GM21825 (cell line): ENCODE data around the gene ABHD4.
"Not testable (repeated sequence)": the region's sequence is repeated elsewhere in the genome, so short reads cannot be mapped to it uniquely, and the experiment has no call there.

Source experiments
- ATAC-seq: cut with Tn5 transposase; IDR thresholded peaks from one replicate; pipeline ENCODE4 v1.9.1; 2021; ENCODE audit warnings: mild to moderate bottlenecking, moderate library complexity; ENCODE audit not compliant: unreplicated experiment

Gene ABHD4

GRCh38 chr14:22623047-22623446, 24.9 kb downstream of the ABHD4 start:
- ATAC-seq = no peak

- ATAC-seq = no peak
These were observed 28.5 kb downstream of the ABHD4 start for GRCh38 chr14:22626590-22626989.

GRCh38 chr14:22627506-22628263, 29.6 kb downstream of the ABHD4 start:
- ATAC-seq = no peak

- ATAC-seq = no peak
These were observed 31.3 kb downstream of the ABHD4 start for GRCh38 chr14:22629361-22629760.

GRCh38 chr14:22630066-22630465, 32.0 kb downstream of the ABHD4 start:
- ATAC-seq = no peak

GRCh38 chr14:22630486-22630885, 32.4 kb downstream of the ABHD4 start:
- ATAC-seq = no peak

- no peak for ATAC-seq
These were observed 36.3 kb downstream of the ABHD4 start for GRCh38 chr14:22634233-22634900.

- not testable (repeated sequence) for ATAC-seq
These were observed 37.9 kb downstream of the ABHD4 start for GRCh38 chr14:22635980-22636379.

GRCh38 chr14:22640192-22640591, 42.1 kb downstream of the ABHD4 start:
- ATAC-seq = no peak

GRCh38 chr14:22641846-22642245, 43.7 kb downstream of the ABHD4 start:
- ATAC-seq = no peak

GRCh38 chr14:22644305-22644635, 46.2 kb downstream of the ABHD4 start, which contains the start of gene OR6J1:
OR6J1 (minus strand) TSS chr14:22644352; CDS start chr14:22634811, 9,541 bp downstream.
- ATAC-seq = no peak

GRCh38 chr14:22646570-22647254, 48.6 kb downstream of the ABHD4 start:
- no peak for ATAC-seq

GRCh38 chr14:22648506-22648905, 50.4 kb downstream of the ABHD4 start:
- ATAC-seq = no peak

- no peak for ATAC-seq
These were observed 52.1 kb downstream of the ABHD4 start for GRCh38 chr14:22650046-22650739.

GRCh38 chr14:22650960-22651521, 52.9 kb downstream of the ABHD4 start:
- ATAC-seq = no peak

GRCh38 chr14:22651586-22651985, 53.5 kb downstream of the ABHD4 start:
- ATAC-seq = no peak

- peak; percentile 63 for ATAC-seq
These were observed 55.0 kb downstream of the ABHD4 start for GRCh38 chr14:22653012-22653621.

- ATAC-seq = no peak
These were observed 58.1 kb downstream of the ABHD4 start for GRCh38 chr14:22656226-22656625.

- ATAC-seq = no peak
These were observed 59.0 kb downstream of the ABHD4 start for GRCh38 chr14:22656945-22657731.

- ATAC-seq = no peak
These were observed 59.8 kb downstream of the ABHD4 start for GRCh38 chr14:22657861-22658260.
